HUES48 (cell line): ENCODE measurements around the gene MMS22L.

ENCODE experiments used
- H3K27ac ChIP-seq: one replicate; pipeline ENCODE4 v1.7.0; 2013; ENCODE audit warnings: low read depth, low read length, inconsistent platforms
- H3K27me3 ChIP-seq: 2 replicates; pipeline ENCODE4 v1.6.1; 2013; ENCODE audit warnings: mild to moderate bottlenecking, low read length; ENCODE audit not compliant: control insufficient read depth, insufficient read depth
- H3K36me3 ChIP-seq: 2 replicates; pipeline ENCODE4 v1.6.1; 2013; ENCODE audit warnings: low read length; ENCODE audit not compliant: control insufficient read depth, insufficient read depth
- H3K4me1 ChIP-seq: 2 replicates; pipeline ENCODE4 v1.6.1; 2013; ENCODE audit warnings: mild to moderate bottlenecking, low read length; ENCODE audit not compliant: control insufficient read depth, insufficient read depth
- H3K4me3 ChIP-seq: 2 replicates; pipeline ENCODE4 v1.5.1; 2013; ENCODE audit warnings: mild to moderate bottlenecking, low read depth, low read length
- H3K9ac ChIP-seq: 2 replicates; pipeline ENCODE4 v1.6.1; 2013; ENCODE audit warnings: mild to moderate bottlenecking, low read depth, low read length, moderate library complexity
- H3K9me3 ChIP-seq: 2 replicates; pipeline ENCODE4 v1.6.1; 2013; ENCODE audit warnings: low read length; ENCODE audit not compliant: control insufficient read depth, insufficient read depth

MMS22L gene

GRCh38 chr6:97147421-97147820 lies 135.6 kb downstream of the MMS22L start:
- peaks cover 50% of the 10 kb centered on the region for H3K36me3 ChIP-seq
- H3K9me3 ChIP-seq = no peaks in the 10 kb centered on the region
- H3K4me1 ChIP-seq = no peaks in the 10 kb centered on the region
- H3K9ac ChIP-seq = no peak overlapping the region
- H3K27me3 ChIP-seq = no peaks in the 10 kb centered on the region
- no peak overlapping the region for H3K4me3 ChIP-seq
- no peak overlapping the region for H3K27ac ChIP-seq

DNA sequence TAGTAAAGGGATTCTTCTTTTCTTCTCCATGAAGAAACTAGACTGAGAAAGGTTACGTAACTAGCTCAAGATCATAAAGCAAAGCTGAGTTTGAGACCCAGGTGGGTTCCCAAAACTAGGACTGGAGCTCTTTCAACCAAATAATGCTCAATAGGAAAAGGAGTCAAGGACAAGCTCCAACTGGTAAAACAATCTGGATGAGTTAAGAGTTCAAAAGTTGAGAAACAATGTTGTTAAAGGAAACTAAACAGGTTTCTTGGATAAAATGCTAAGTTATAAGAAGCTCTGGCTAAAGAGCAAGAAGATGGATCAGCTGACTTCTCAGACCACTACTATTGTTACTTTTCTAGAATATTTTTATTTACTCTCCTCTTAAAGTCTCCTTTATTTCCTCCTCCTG lies 137.3 kb downstream of the MMS22L start:
- no peaks in the 10 kb centered on the region for H3K4me1 ChIP-seq

GRCh38 chr6:97141756-97142155 lies 141.3 kb downstream of the MMS22L start:
- no peaks in the 10 kb centered on the region for H3K9me3 ChIP-seq
- no peaks in the 10 kb centered on the region for H3K4me1 ChIP-seq
- H3K27ac ChIP-seq = no peak overlapping the region
- H3K27me3 ChIP-seq = no peaks in the 10 kb centered on the region
- H3K9ac ChIP-seq = no peak overlapping the region
- H3K36me3 ChIP-seq = peaks cover 6% of the 10 kb centered on the region
- no peak overlapping the region for H3K4me3 ChIP-seq

More for the DNA sequence above, 137.3 kb downstream of the MMS22L start:
- Histone ChIP-seq H3K9ac (no peak overlapping the region), H3K36me3 (peaks cover 42% of the 10 kb centered on the region), H3K4me3 (no peak overlapping the region), H3K27me3 (no peaks in the 10 kb centered on the region), H3K9me3 (no peaks in the 10 kb centered on the region), H3K27ac (no peak overlapping the region)

GRCh38 chr6:97138581-97138980 lies 144.4 kb downstream of the MMS22L start:
- H3K4me3 ChIP-seq = no peak overlapping the region
- no peaks in the 10 kb centered on the region for H3K27me3 ChIP-seq
- H3K4me1 ChIP-seq = no peaks in the 10 kb centered on the region
- H3K36me3 ChIP-seq = no peaks in the 10 kb centered on the region
- H3K27ac ChIP-seq = no peak overlapping the region
- no peak overlapping the region for H3K9ac ChIP-seq
- no peaks in the 10 kb centered on the region for H3K9me3 ChIP-seq

DNA sequence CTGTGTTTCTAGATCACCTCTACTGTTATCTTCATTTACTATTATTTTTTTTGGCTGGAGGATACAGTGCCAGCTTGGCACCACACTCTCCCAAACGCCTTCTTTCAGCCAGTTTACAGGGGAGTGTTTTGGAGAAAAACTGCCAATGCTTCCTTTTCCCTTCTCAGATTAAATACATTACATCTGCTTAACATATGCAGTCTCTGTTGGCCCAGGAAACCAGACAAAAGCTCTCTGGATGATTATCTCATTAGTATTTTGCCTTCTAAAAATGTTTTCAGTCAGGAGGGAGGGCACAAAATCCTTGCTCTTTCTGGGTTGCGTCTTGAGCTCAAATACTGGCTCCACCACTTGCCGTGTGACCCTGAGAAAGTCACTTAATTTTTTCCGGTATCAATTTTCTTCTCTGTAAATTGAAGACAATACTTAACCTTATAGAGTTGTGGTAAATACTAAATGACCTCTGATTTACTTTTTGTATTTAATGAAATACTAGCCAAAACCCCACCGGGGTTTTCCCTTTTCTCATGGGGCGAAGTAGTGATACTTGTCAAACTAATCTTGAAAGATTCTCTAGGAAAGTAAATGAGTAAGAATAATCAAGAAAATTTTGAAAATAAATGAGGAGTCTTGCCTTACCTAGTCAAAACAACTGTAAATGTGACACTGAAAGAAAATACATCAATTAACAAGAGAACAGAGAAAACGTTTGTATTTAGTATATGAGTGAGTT lies 146.2 kb downstream of the MMS22L start:
- H3K4me3 ChIP-seq = no peak overlapping the region
- H3K36me3 ChIP-seq = no peaks in the 10 kb centered on the region
- H3K9me3 ChIP-seq = no peaks in the 10 kb centered on the region
- H3K27ac ChIP-seq = no peak overlapping the region
- H3K27me3 ChIP-seq = no peaks in the 10 kb centered on the region
- no peaks in the 10 kb centered on the region for H3K4me1 ChIP-seq
- no peak overlapping the region for H3K9ac ChIP-seq

DNA sequence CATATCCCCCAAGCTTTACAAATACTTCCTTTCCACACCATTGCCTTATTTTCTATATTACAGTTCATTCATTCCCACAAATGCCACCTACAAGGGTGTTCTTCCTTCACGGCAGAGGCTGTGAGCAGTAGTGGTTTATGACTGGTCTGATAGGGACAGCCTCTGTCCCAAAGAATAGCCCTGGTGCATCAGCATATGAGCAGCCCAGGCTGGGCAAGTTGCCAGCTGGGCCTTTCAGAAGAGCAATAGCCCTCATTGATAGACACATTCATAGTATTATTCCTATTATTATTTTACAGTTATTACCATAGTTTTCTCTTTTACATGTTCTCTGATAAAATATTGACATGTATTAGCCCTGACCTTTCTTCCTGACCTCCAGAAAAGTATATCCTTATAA lies 149.9 kb downstream of the MMS22L start:
- no peak overlapping the region for H3K9ac ChIP-seq
- H3K4me3 ChIP-seq = no peak overlapping the region
- H3K36me3 ChIP-seq = no peaks in the 10 kb centered on the region
- no peaks in the 10 kb centered on the region for H3K9me3 ChIP-seq
- no peaks in the 10 kb centered on the region for H3K4me1 ChIP-seq
- H3K27ac ChIP-seq = no peak overlapping the region
- no peaks in the 10 kb centered on the region for H3K27me3 ChIP-seq

DNA sequence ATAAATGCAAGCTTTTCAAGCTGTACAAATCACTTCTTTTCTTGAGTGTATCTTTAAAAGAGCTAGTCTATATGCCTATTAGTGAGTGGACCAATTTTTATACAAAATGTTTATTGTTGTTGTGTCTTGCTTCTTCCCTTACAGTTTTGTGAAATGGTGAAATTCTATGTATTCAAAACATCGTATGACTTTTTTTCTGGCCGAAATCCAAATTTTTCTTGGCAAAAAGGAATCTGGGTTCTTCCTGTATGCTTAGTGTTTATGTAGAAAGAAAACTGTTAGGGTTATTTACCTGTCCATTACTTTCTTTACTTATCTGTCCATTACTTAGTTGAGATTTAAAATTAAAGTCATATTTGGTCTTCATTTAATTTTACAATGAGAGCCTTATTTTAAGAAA lies 153.9 kb downstream of the MMS22L start:
- no peak overlapping the region for H3K4me3 ChIP-seq
- H3K9ac ChIP-seq = no peak overlapping the region
- no peak overlapping the region for H3K27ac ChIP-seq
- no peaks in the 10 kb centered on the region for H3K4me1 ChIP-seq
- no peaks in the 10 kb centered on the region for H3K36me3 ChIP-seq
- no peaks in the 10 kb centered on the region for H3K9me3 ChIP-seq
- no peaks in the 10 kb centered on the region for H3K27me3 ChIP-seq

DNA sequence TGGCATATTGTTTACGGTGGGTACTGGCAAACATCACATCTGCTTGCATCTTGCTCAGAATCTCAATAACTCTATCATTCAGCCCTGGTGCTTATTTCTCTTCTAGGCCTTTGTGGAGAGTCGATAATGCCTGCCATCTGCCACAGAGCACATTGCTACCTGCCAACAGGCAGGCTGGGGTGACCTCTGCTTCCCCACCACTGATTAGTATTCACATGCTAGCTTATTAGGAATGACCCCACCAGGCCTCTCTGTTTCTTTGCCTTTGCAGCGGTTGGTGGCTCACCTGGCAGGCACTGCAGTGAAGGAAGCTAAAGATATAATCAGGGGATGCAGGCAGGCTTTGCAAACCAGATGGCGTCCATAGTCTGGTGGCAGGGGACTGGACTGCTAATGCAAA lies 154.5 kb downstream of the MMS22L start:
- no peak overlapping the region for H3K4me3 ChIP-seq
- no peaks in the 10 kb centered on the region for H3K4me1 ChIP-seq
- no peaks in the 10 kb centered on the region for H3K27me3 ChIP-seq
- no peak overlapping the region for H3K27ac ChIP-seq
- no peaks in the 10 kb centered on the region for H3K36me3 ChIP-seq
- H3K9me3 ChIP-seq = no peaks in the 10 kb centered on the region
- no peak overlapping the region for H3K9ac ChIP-seq

DNA sequence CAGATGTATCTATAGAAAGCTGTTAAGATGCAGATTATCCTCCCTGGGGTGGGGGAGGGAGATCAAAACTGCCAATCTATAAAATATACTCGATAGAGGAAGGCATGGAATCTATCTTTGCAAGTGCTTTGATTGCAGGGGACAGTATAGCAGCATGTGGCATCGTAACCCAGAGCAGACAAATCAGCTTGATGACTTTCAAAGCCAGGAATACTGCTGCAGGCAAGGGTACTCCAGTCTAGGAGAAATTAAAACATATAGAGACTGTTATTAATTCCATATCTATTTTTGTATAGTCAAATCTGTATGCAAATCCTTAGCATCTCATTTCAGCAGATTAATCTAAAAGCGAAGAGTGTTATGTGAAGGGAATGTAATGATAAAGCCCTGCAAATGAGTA lies 159.4 kb downstream of the MMS22L start:
- H3K9me3 ChIP-seq = no peaks in the 10 kb centered on the region
- no peaks in the 10 kb centered on the region for H3K27me3 ChIP-seq
- H3K36me3 ChIP-seq = no peaks in the 10 kb centered on the region
- H3K9ac ChIP-seq = no peak overlapping the region
- no peak overlapping the region for H3K4me3 ChIP-seq
- no peaks in the 10 kb centered on the region for H3K4me1 ChIP-seq
- no peak overlapping the region for H3K27ac ChIP-seq

GRCh38 chr6:97123112-97123511 lies 159.9 kb downstream of the MMS22L start:
- H3K9ac ChIP-seq = no peak overlapping the region
- H3K27me3 ChIP-seq = no peaks in the 10 kb centered on the region
- no peaks in the 10 kb centered on the region for H3K9me3 ChIP-seq
- H3K36me3 ChIP-seq = no peaks in the 10 kb centered on the region
- H3K4me1 ChIP-seq = no peaks in the 10 kb centered on the region
- no peak overlapping the region for H3K4me3 ChIP-seq
- H3K27ac ChIP-seq = no peak overlapping the region

- no peak overlapping the region for H3K9ac ChIP-seq
- no peak overlapping the region for H3K4me3 ChIP-seq
- H3K4me1 ChIP-seq = no peaks in the 10 kb centered on the region
- no peaks in the 10 kb centered on the region for H3K36me3 ChIP-seq
- no peak overlapping the region for H3K27ac ChIP-seq
- no peaks in the 10 kb centered on the region for H3K27me3 ChIP-seq
- H3K9me3 ChIP-seq = no peaks in the 10 kb centered on the region
These were observed 162.5 kb downstream of the MMS22L start for GRCh38 chr6:97120511-97120910.
